GM23338 (cell line): Measurements from ENCODE around the gene GTF3C5. TPM values are rescaled to one million over a fixed set of nuclear protein-coding genes. Genes with fewer than 3 reads are reported as not detected.
"Not testable (repeated sequence)": the region's sequence is repeated elsewhere in the genome, so short reads cannot be mapped to it uniquely, and the experiment has no call there.

Experiments used
- ATAC-seq: fragments of 200-7000 bp; cut with Tn5 transposase; 3 replicates; pipeline ENCODE4 v1.9.1; 2020
- DNase-seq: peaks from one replicate; pipeline ENCODE4 v3.0.0-alpha.2; 2015; ENCODE audit warnings: low spot score
- H2AFZ ChIP-seq: fragments of 200-600 bp; sonication (generic); 2 replicates; pipeline ENCODE4 v1.8.0; 2016; ENCODE audit warnings: antibody characterized with exemption, mild to moderate bottlenecking, moderate library complexity
- H3F3A ChIP-seq: fragments of 200-600 bp; sonication (generic); replicated peaks from 2 replicates; pipeline ENCODE4 v1.8.0; 2017; ENCODE audit warnings: antibody characterized with exemption, mixed run types, low read depth
- H3K27ac ChIP-seq: fragments of 200-600 bp; sonication (generic); 2 replicates; pipeline ENCODE4 v1.6.1; 2016; ENCODE audit warnings: low read depth
- H3K27me3 ChIP-seq: fragments of 200-600 bp; sonication (generic); 2 replicates; pipeline ENCODE4 v1.8.0; 2016; ENCODE audit warnings: mild to moderate bottlenecking, mixed run types, moderate library complexity; ENCODE audit not compliant: insufficient read depth
- H3K36me3 ChIP-seq: fragments of 200-600 bp; sonication (generic); 2 replicates; pipeline ENCODE4 v1.8.0; 2016; ENCODE audit warnings: mild to moderate bottlenecking; ENCODE audit not compliant: insufficient read depth
- H3K4me1 ChIP-seq: fragments of 200-600 bp; sonication (generic); 2 replicates; pipeline ENCODE4 v1.8.0; 2016; ENCODE audit warnings: mild to moderate bottlenecking, moderate library complexity; ENCODE audit not compliant: insufficient read depth
- H3K4me2 ChIP-seq: fragments of 200-600 bp; sonication (generic); 2 replicates; pipeline ENCODE4 v1.7.1; 2017; ENCODE audit warnings: mixed run types
- H3K4me3 ChIP-seq: fragments of 200-600 bp; sonication (generic); 2 replicates; pipeline ENCODE4 v1.6.1; 2016; ENCODE audit warnings: mixed run types
- H3K79me2 ChIP-seq: fragments of 200-600 bp; sonication (generic); replicated peaks from 2 replicates; pipeline ENCODE4 v1.8.0; 2017; ENCODE audit warnings: mild to moderate bottlenecking; ENCODE audit not compliant: insufficient read depth
- H3K9me2 ChIP-seq: fragments of 200-600 bp; sonication (generic); 2 replicates; pipeline ENCODE4 v1.8.0; 2017; ENCODE audit not compliant: insufficient read depth
- H4K20me1 ChIP-seq: fragments of 200-600 bp; sonication (generic); replicated peaks from 2 replicates; pipeline ENCODE4 v1.8.0; 2017; ENCODE audit warnings: mild to moderate bottlenecking; ENCODE audit not compliant: insufficient read depth
- H3K27ac Mint-ChIP-seq: 2 replicates; pipeline ENCODE4 v1.8.0; 2020; ENCODE audit warnings: inconsistent platforms, mild to moderate bottlenecking, moderate library complexity, mixed read lengths
- H3K27me3 Mint-ChIP-seq: 3 replicates; pipeline ENCODE4 v1.8.0; 2022; ENCODE audit warnings: low read depth, mild to moderate bottlenecking, moderate library complexity, mixed read lengths, inconsistent platforms; ENCODE audit not compliant: insufficient read depth, poor library complexity
- H3K36me3 Mint-ChIP-seq: 3 replicates; pipeline ENCODE4 v1.8.0; 2021; ENCODE audit warnings: low read depth, mild to moderate bottlenecking, inconsistent platforms, moderate library complexity, mixed read lengths
- H3K4me1 Mint-ChIP-seq: 3 replicates; pipeline ENCODE4 v1.8.0; 2020; ENCODE audit warnings: mild to moderate bottlenecking, inconsistent platforms, mixed read lengths
- H3K4me3 Mint-ChIP-seq: 3 replicates; pipeline ENCODE4 v1.8.0; 2021; ENCODE audit warnings: moderate library complexity, mild to moderate bottlenecking, inconsistent platforms, mixed read lengths
- H3K9me3 Mint-ChIP-seq: 3 replicates; pipeline ENCODE4 v1.8.0; 2020; ENCODE audit warnings: moderate library complexity, mild to moderate bottlenecking, inconsistent platforms, mixed read lengths
- CREB1 ChIP-seq: fragments of 250-450 bp; sonication (Bioruptor Pico); IDR thresholded peaks from 2 replicates; pipeline ENCODE4 v1.5.0; 2020; ENCODE audit warnings: low read depth, mild to moderate bottlenecking, moderate library complexity
- CTCF ChIP-seq, 2 experiments: fragments of 200-600 bp in 1 of 2; sonication (generic) in 1 of 2; conservative IDR thresholded peaks; 2 replicates each; pipeline versions ENCODE4 v1.5.1 to v1.6.1; 2016 to 2017; ENCODE audit warnings: antibody characterized with exemption in 2 of 2, low read depth in 2 of 2, mild to moderate bottlenecking in 2 of 2, moderate library complexity in 1 of 2
- EZH2 ChIP-seq: fragments of 200-600 bp; sonication (generic); IDR thresholded peaks from one replicate; pipeline ENCODE4 v1.8.0; 2017; ENCODE audit warnings: antibody characterized with exemption, mild to moderate bottlenecking, low read depth; ENCODE audit not compliant: unreplicated experiment
- EZH2phosphoT487 ChIP-seq: fragments of 200-600 bp; sonication (generic); IDR thresholded peaks from one replicate; pipeline ENCODE4 v1.8.1; 2018; ENCODE audit warnings: antibody characterized with exemption; ENCODE audit not compliant: unreplicated experiment
- JUNB ChIP-seq: IDR thresholded peaks from one replicate; pipeline ENCODE4 v1.6.1; 2016; ENCODE audit warnings: antibody characterized with exemption; ENCODE audit not compliant: unreplicated experiment
- POLR2AphosphoS5 ChIP-seq: IDR thresholded peaks from 2 replicates; pipeline ENCODE4 v1.6.1; 2016; ENCODE audit warnings: antibody characterized with exemption, low read depth
- ZNF462 ChIP-seq: fragments of 250-450 bp; sonication (Bioruptor Pico); IDR thresholded peaks from 2 replicates; pipeline ENCODE4 v1.5.0; 2020; ENCODE audit warnings: mild to moderate bottlenecking, moderate library complexity
- polyA plus RNA-seq: library from polyadenylated mRNA; unstranded; fragments of >200 nt; fragmentation: Nextera tagmentation; extraction: Ambion mirVana; gene quantifications from 2 replicates; pipeline ENCODE4 v1.2.1, GENCODE V29; 2016
- total RNA-seq: library from RNA; depleted of rRNA; stranded (reverse); fragments of >200 nt; shearing (Covaris generic); gene quantifications from 2 replicates; pipeline ENCODE4 v1.2.3, GENCODE V29; 2014

Gene GTF3C5
- total and polyA plus RNA-seq, 2 experiments from 2014 or later, result 46.0 to 78.8 TPM

- not testable (repeated sequence) for H3F3A ChIP-seq, H3K4me2 ChIP-seq, H3K27ac ChIP-seq, H3K27ac Mint-ChIP-seq, H3K4me3 ChIP-seq, H3K4me1 Mint-ChIP-seq, ATAC-seq, H2AFZ ChIP-seq, H3K27me3 Mint-ChIP-seq, H3K4me1 ChIP-seq, H3K9me3 Mint-ChIP-seq, H3K4me3 Mint-ChIP-seq, H3K36me3 ChIP-seq, H3K27me3 ChIP-seq, H3K9me2 ChIP-seq
- peaks cover 49% of the 10 kb centered on the region for H3K36me3 Mint-ChIP-seq
- TF ChIP-seq CTCF (conservative IDR thresholded peaks at IDR 0.05; ENCODE audit: low read depth in 2 of 2), result peak; percentile 61 to 81
- H3K79me2 ChIP-seq, result peaks cover 41% of the 10 kb centered on the region
- peaks cover 36% of the 10 kb centered on the region for H4K20me1 ChIP-seq
- DNase-seq, result peak; percentile 67
Measured at GRCh38 chr9:133040892-133041479, 10.2 kb downstream of the GTF3C5 start.

- Mint-ChIP-seq H3K36me3 (peaks cover 59% of the 10 kb centered on the region), H3K27ac (no peak overlapping the region), H3K4me1 (no peaks in the 10 kb centered on the region), H3K9me3 (no peaks in the 10 kb centered on the region), H3K27me3 (peaks cover 7% of the 10 kb centered on the region), H3K4me3 (no peak overlapping the region)
- Histone ChIP-seq H2AFZ (no peak overlapping the region), H3F3A (no peaks in the 10 kb centered on the region), H3K27ac (no peak overlapping the region), H3K4me2 (no peak overlapping the region), H3K4me1 (no peaks in the 10 kb centered on the region), H3K9me2 (no peaks in the 10 kb centered on the region), H3K4me3 (no peak overlapping the region), H4K20me1 (peaks cover 29% of the 10 kb centered on the region), H3K79me2 (peaks cover 31% of the 10 kb centered on the region), H3K36me3 (no peaks in the 10 kb centered on the region; the same call in none of the 2 replicates), H3K27me3 (no peaks in the 10 kb centered on the region)
- TF ChIP-seq CREB1 (no peak), EZH2phosphoT487 (no peak), JUNB (no peak), POLR2AphosphoS5 (no peak)
- ATAC-seq (no peak), DNase-seq (no peak)
Measured at GRCh38 chr9:133041958-133042357, 11.2 kb downstream of the GTF3C5 start.

GRCh38 chr9:133042676-133043075, 11.9 kb downstream of the GTF3C5 start:
- peaks cover 22% of the 10 kb centered on the region for H4K20me1 ChIP-seq
- Mint-ChIP-seq H3K27me3 (peaks cover 7% of the 10 kb centered on the region), H3K36me3 (peaks cover 64% of the 10 kb centered on the region), H3K4me1 (no peaks in the 10 kb centered on the region), H3K4me3 (no peak overlapping the region), H3K27ac (no peak overlapping the region), H3K9me3 (no peaks in the 10 kb centered on the region)
- H3F3A ChIP-seq, result no peaks in the 10 kb centered on the region
- ATAC-seq (no peak), DNase-seq (no peak)
- peaks cover 4% of the 10 kb centered on the region for H3K36me3 ChIP-seq
- no peak overlapping the region for H3K4me3 ChIP-seq
- H3K4me2 ChIP-seq, result no peak overlapping the region
- H3K9me2 ChIP-seq, result no peaks in the 10 kb centered on the region
- H2AFZ ChIP-seq, result no peak overlapping the region
- H3K27me3 ChIP-seq, result no peaks in the 10 kb centered on the region
- H3K4me1 ChIP-seq, result no peaks in the 10 kb centered on the region
- no peak overlapping the region for H3K27ac ChIP-seq
- peaks cover 24% of the 10 kb centered on the region for H3K79me2 ChIP-seq
- no peak for TF ChIP-seq JUNB
- TF ChIP-seq EZH2, result no peak
- no peak for TF ChIP-seq POLR2AphosphoS5
- TF ChIP-seq ZNF462, result no peak
- TF ChIP-seq EZH2phosphoT487, result no peak
